ENCODE results near the gene KLF7.

- TF ChIP-seq, protein P1, sequence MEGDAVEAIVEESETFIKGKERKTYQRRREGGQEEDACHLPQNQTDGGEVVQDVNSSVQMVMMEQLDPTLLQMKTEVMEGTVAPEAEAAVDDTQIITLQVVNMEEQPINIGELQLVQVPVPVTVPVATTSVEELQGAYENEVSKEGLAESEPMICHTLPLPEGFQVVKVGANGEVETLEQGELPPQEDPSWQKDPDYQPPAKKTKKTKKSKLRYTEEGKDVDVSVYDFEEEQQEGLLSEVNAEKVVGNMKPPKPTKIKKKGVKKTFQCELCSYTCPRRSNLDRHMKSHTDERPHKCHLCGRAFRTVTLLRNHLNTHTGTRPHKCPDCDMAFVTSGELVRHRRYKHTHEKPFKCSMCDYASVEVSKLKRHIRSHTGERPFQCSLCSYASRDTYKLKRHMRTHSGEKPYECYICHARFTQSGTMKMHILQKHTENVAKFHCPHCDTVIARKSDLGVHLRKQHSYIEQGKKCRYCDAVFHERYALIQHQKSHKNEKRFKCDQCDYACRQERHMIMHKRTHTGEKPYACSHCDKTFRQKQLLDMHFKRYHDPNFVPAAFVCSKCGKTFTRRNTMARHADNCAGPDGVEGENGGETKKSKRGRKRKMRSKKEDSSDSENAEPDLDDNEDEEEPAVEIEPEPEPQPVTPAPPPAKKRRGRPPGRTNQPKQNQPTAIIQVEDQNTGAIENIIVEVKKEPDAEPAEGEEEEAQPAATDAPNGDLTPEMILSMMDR (IDR thresholded peaks at IDR 0.05; ENCODE audit: insufficient read depth, low read length, poor library complexity, severe bottlenecking): no peak
- TF ChIP-seq EZH2phosphoT487 (conservative IDR thresholded peaks at IDR 0.05; ENCODE audit: low read length): no peak
Observed at GRCh38 chr2:207130958-207131521, 34.7 kb downstream of the KLF7 start.
